ENCODE results near the gene NEK4. TPM values are rescaled to one million over a fixed set of nuclear protein-coding genes. Genes with fewer than 3 reads are reported as not detected.
"Not testable (repeated sequence)": the region's sequence is repeated elsewhere in the genome, so short reads cannot be mapped to it uniquely, and the experiment has no call there.

NEK4 gene
- polyA plus RNA-seq, 1 experiment = 14.4 TPM

DNA sequence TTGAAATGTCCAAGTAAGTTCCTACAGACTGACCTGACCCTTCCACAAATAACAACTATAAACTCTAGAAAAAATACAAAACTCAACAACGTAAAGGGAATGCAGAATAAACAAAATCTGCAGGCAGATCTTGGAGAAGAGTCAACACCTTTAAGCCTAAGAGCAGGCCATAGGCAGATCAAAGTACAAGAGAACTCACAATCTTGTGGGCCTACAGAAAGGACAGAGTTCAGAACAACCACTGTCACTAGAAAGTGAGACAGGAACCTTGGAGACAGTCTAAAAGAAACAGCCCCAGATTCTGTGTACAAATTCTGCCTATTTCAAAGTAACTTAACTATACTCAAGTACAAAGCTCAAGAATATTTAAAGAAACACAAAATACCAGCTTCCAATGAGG lies 31.0 kb downstream of the NEK4 start:
- POLR2A ChIA-PET = no interaction called here
- CTCF ChIA-PET = interaction anchor here (2.6 to 3.6 kb wide), 2 partner anchors 195 to 247 kb away, joined by 17 to 23 read pairs; no protein-coding TSS in a partner anchor
- no peaks in the 10 kb centered on the region for H3K27me3 ChIP-seq (ENCODE audit: control insufficient read depth, insufficient read depth, low read length)
- no peak overlapping the region for H3K4me3 ChIP-seq (ENCODE audit: low read depth, low read length)
- TF ChIP-seq CTCF (IDR thresholded peaks at IDR 0.05; ENCODE audit: low read depth, low read length) = no peak
- H3K27ac ChIP-seq (ENCODE audit: low read depth, low read length) = no peak overlapping the region
- no peak for DNase-seq (ENCODE audit: low read depth, low spot score)
- no peaks in the 10 kb centered on the region for H3K9me3 ChIP-seq (ENCODE audit: control insufficient read depth, insufficient read depth, low read length)

DNA sequence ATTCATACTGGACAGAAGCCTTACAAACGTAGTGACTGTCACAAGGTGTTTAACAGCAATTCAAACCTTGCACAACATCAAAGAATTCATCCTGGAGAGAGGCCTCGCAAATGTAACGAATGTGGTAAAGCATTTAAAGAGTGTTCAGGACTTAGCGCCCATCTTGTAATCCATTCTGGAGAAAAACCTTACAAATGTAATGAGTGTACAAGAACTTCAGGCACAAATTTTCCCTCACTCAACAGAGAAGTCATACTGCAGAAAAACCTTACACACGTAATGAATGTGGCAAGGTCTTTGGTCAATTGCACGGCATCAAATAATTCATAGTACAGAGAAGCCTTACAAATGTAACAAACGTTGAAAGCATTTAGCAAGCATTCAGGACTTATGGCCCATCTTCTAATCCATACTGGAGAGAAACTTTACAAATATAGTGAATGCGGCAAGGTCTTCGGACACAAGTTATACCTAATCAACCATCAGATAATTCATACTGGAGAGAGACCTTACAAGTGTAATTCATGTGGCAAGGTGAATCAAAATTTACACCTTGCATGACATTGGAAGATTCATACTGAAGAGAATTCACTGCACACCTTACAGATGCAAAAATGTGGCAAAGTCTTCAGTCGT lies 37.4 kb downstream of the NEK4 start:
- POLR2A ChIA-PET = no interaction called here
- H3K9me3 ChIP-seq (ENCODE audit: control insufficient read depth, insufficient read depth, low read length) = peaks cover 14% of the 10 kb centered on the region
- DNase-seq (ENCODE audit: low read depth, low spot score) = no peak
- no peak overlapping the region for H3K4me3 ChIP-seq (ENCODE audit: low read depth, low read length)
- no peak for TF ChIP-seq CTCF (IDR thresholded peaks at IDR 0.05; ENCODE audit: low read depth, low read length)
- H3K27me3 ChIP-seq (ENCODE audit: control insufficient read depth, insufficient read depth, low read length) = no peaks in the 10 kb centered on the region
- CTCF ChIA-PET = no interaction called here
- H3K27ac ChIP-seq (ENCODE audit: low read depth, low read length) = no peak overlapping the region

GRCh38 chr3:52731590-52731989 lies 39.1 kb downstream of the NEK4 start:
- Histone ChIP-seq H3K27me3 (ENCODE audit: control insufficient read depth, insufficient read depth, low read length) (no peaks in the 10 kb centered on the region), H3K9me3 (ENCODE audit: control insufficient read depth, insufficient read depth, low read length) (peaks cover 14% of the 10 kb centered on the region), H3K4me3 (ENCODE audit: low read depth, low read length) (no peak overlapping the region), H3K27ac (ENCODE audit: low read depth, low read length) (no peak overlapping the region)
- POLR2A ChIA-PET = no interaction called here
- CTCF ChIA-PET = no interaction called here
- DNase-seq (ENCODE audit: low read depth, low spot score) = no peak
- TF ChIP-seq CTCF (IDR thresholded peaks at IDR 0.05; ENCODE audit: low read depth, low read length) = no peak

DNA sequence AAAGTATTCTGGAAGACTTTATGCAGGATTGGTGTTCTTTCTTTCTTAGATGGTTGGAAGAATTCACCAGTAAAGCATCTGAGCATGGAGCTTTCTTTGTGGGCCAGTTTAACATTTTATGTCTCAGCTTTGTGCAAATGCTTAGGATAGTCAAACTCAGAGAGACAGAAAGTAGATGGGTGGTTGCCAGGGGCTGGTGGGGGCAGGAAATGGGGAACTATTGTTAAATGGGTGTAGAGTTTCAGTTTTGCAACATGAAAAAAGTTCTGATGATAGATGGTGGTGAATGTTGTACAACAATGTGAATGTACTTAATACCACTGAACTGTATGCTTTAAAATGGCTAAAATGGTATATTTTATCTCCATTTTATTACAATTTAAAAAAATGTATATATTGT lies 40.1 kb downstream of the NEK4 start:
- Histone ChIP-seq H3K27me3 (ENCODE audit: control insufficient read depth, insufficient read depth, low read length) (no peaks in the 10 kb centered on the region), H3K9me3 (ENCODE audit: control insufficient read depth, insufficient read depth, low read length) (peaks cover 14% of the 10 kb centered on the region), H3K27ac (ENCODE audit: low read depth, low read length) (no peak overlapping the region), H3K4me3 (ENCODE audit: low read depth, low read length) (no peak overlapping the region)
- ChIA-PET POLR2A (no interaction called here), CTCF (no interaction called here)
- no peak for TF ChIP-seq CTCF (IDR thresholded peaks at IDR 0.05; ENCODE audit: low read depth, low read length)
- no peak for DNase-seq (ENCODE audit: low read depth, low spot score)

- H3K9me3 ChIP-seq (ENCODE audit: control insufficient read depth, insufficient read depth, low read length) = peaks cover 11% of the 10 kb centered on the region
- H3K4me3 ChIP-seq (ENCODE audit: low read depth, low read length); CTCF ChIA-PET; DNase-seq (ENCODE audit: low read depth, low spot score); H3K27me3 ChIP-seq (ENCODE audit: control insufficient read depth, insufficient read depth, low read length); POLR2A ChIA-PET; H3K27ac ChIP-seq (ENCODE audit: low read depth, low read length): not testable (repeated sequence)
These were observed 42.0 kb downstream of the NEK4 start for GRCh38 chr3:52728753-52729152.
